Medulla oblongata (tissue), 1 donor: ENCODE measurements around the gene BRSK1.

Source experiments
- DNase-seq: peaks from one replicate; pipeline ENCODE4 v3.0.0-alpha.2; 2015; ENCODE audit errors: extremely low spot score

The BRSK1 gene

DNA sequence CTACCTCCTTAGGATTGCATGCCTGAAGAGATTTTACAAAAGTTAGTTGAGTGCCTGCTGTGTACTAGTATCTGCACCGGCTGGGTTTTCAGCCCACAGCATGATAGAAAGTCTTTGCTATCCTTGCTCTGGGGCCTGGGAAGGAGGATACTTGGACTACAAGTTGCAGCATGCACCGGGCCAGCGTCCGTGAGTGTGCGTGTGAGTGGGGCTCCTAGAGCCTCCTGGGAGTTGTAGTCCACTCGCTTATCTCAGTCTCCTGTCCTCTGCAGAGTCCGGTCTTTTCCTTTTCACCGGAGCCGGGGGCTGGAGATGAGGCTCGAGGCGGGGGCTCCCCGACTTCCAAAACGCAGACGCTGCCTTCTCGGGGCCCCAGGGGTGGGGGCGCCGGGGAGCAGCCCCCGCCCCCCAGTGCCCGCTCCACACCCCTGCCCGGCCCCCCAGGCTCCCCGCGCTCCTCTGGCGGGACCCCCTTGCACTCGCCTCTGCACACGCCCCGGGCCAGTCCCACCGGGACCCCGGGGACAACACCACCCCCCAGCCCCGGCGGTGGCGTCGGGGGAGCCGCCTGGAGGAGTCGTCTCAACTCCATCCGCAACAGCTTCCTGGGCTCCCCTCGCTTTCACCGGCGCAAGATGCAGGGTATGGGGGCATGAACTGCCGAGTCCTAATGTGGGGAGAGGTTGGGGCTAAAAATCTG is 20.6 kb downstream of the BRSK1 start:
- DNase-seq, result no peak

DNA sequence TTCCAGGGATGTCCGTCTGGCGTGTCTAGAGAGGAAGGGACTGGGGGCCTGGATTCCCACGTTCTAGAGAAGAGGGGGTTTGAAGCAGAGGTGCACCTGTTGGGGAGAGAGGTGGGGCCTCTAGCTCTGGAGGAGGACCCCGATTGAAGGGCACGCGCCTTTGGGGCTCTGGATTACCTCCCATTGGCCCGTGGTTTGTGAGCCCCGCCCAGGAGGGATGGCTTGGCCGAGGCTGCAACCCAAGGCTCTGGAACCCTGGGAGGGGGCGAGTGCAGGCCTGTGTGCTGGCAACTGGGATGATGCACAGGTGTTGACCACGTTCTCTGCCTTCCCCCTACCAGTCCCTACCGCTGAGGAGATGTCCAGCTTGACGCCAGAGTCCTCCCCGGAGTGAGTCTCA is 21.2 kb downstream of the BRSK1 start:
- no peak for DNase-seq

DNA sequence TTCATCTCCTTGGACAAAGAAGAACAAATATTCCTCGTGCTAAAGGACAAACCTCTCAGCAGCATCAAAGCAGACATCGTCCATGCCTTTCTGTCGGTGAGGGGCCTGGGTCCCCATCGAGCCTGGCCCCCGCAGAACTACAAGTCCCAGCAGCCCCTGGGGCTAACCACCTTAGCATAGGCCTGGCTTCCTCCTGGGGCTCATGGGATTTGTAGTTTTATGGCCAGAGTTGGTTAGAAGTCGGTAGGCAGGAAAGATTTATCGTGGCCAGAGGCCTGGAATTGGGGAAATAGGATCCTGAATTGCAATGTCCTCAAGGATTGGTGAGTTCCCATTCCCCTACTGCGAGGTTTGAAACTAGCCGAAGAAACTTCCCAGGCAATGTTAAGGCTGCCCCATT is 21.7 kb downstream of the BRSK1 start:
- peak; percentile 31 for DNase-seq

GRCh38 chr19:55305983-55306562 is 22.3 kb downstream of the BRSK1 start:
- no peak for DNase-seq

DNA sequence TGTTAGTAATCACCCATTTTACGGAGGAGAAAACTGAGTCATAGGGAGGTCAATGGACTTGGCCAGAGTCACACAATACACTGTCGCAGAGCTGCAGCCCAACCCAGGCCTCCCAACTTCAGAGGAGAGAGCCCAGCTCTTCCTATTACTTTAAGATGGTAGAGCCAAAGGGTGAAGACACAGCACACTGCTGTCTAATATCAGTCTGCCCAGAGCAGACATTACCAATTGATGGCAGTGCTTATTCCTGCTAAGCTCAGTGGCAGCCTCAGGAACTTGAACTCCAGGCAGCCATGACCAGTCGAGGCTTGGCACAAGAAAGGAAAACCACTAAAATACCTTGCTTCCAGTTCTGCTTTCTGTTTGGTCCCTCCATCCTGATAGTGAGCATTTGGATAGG is 22.9 kb downstream of the BRSK1 start:
- no peak for DNase-seq

- DNase-seq, result no peak
Measured at GRCh38 chr19:55308281-55308680, 24.5 kb downstream of the BRSK1 start.

GRCh38 chr19:55309448-55309847 is 25.7 kb downstream of the BRSK1 start:
- DNase-seq, result no peak

DNA sequence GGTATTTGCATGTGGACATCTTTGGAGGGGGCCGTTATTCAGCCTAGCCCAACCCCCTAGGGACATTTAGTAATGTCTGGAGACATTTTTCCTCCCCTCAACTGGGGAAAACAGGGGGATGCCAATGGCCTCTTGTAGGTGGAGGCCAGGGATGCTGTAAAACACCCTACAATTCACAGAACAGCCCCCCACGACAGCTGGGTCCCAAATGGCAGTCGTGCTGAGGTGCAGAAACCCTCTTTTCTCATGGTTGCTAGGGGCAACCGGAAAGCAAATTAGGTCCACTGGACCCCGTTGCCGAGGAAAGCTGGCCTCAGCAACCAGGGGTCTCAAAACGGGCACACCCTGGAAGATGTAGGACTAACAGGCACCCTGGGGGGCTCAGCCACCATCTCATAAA is 26.7 kb downstream of the BRSK1 start:
- DNase-seq, result no peak

GRCh38 chr19:55311397-55311796 is 27.6 kb downstream of the BRSK1 start:
- no peak for DNase-seq

GRCh38 chr19:55311797-55312196 is 28.0 kb downstream of the BRSK1 start:
- no peak for DNase-seq

GRCh38 chr19:55312621-55313512 is 29.1 kb downstream of the BRSK1 start:
- no peak for DNase-seq

DNA sequence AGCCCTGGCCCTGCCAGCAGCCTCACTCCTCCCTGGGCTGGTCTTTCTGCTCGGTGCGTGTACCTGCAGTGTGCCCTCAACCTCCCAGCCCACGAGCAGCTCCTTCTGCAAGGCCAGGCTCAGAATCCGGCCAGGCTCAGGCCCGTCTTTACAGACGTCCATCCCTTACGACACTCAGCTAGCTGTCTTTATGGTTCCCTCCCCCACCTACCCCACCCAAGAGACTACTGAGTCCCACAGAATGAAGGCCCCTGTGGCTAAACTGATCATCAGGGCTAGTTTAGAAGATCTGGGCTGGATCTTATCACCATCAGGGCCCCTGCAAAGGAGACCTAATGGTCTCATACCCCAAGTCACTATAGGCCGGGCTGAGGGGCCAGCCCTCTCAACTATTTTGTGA is 30.6 kb downstream of the BRSK1 start:
- DNase-seq, result no peak

DNA sequence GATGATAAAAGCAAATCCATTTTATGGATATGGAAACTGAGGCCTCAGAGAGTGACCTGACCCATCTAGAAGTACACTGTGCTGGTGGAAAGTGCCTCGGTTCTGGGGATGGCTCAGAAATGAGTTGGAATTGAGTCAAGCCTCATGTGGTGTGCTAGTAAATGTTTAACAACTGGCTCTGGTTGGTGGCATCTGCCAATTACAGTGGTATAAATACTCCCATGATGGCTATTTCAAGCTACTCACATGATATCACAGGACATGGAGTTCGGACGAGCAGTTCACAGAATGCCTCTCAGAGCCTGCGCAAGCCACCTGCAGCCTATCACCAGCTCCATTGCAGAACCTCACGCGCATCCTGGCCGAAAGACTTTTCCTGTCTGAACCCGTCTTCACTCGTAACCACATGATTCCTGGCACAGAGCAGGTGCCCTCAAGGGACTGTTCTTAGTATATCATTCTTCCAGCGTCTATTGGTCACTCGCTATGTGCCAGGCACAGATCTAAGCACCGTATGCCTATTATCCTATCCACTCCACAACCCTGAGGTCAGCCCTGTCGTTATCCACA is 32.2 kb downstream of the BRSK1 start:
- DNase-seq, result no peak

- no peak for DNase-seq
Measured at GRCh38 chr19:55316646-55317045, 32.8 kb downstream of the BRSK1 start.

DNA sequence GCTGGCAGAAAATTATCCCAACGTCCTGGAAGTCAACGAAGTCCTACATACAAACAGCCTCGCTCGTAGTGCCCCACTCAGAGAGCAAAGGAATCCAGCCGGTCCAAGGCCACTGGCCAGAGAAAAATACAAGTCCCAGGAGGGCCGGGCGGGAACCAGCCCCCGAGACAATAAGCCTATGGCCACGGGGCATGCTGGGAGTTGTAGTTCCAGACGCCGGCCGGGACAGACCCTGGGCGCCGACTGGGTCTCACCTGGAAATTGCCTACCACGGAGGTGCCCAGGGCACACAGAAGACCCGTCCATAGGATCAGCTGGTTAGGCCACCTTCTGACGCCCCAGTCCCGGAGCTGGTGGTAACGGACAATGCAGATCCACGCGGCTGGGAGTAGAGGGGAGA is 36.0 kb downstream of the BRSK1 start:
- peak; percentile 38 for DNase-seq

GRCh38 chr19:55320844-55321419 is 37.1 kb downstream of the BRSK1 start:
- no peak for DNase-seq

GRCh38 chr19:55321466-55322137 is 37.8 kb downstream of the BRSK1 start:
- DNase-seq, result no peak

DNA sequence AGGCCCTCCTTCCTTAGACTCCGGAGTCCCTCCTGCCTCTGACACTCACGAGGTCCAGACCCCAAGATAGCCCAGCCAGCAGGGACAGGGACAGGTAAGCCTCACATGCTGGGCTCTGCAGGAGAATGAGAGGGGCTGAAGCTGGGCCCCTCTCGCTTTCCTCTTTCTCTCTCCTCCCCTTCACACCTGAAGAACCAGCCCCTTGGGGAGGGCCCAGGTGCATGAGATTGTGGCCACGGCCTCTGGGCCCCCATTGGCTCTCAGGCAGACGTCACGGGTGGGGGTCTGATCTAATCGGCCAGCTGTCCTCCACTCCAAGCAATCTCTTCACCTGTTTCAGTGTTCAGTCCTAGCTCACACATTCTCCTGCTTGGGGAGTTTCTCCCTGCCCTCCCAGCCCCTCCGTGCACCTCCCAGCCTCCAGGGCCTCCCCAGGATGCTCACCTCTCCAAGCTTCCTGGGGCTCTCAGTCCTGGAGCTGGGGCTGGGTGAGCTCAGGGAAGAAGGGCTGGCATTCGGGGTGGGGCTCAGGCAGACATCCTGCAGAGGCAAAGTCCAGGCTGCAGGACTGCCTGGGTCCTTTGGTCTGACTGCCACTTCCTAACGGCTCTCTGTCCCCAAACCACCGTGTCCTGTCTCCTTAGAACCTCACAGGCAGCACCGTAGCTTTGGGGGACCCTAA is 38.5 kb downstream of the BRSK1 start:
- DNase-seq, result no peak

- no peak for DNase-seq
Measured at GRCh38 chr19:55324662-55325061, 40.9 kb downstream of the BRSK1 start.

DNA sequence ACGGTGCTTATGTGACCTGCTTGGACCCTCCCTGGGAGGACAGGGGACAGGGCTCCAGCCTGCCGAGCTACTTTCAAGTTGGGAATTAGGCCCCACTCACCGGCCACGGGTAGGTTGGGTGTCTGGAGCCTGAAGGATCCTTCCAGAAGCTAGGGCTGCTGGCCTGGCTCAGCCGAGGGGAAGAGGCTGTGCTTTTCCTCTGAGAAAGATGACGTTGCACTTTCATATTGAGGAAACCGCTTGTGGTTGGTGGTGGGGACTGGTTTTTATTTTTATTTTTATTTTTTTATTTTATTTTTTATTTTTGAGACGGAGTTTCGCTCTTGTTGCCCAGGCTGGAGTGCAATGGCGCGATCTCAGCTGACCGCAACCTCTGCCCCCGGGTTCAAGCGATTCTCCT is 41.4 kb downstream of the BRSK1 start, which contains the start of gene TMEM150B:
Gene TMEM150B (minus strand): TSS at position 170 of the 400 bp plus-strand sequence. CDS start 4,305 bp downstream, outside the sequence.
- peak; percentile 61 for DNase-seq
